GM19372 (cell line): ENCODE results near the gene CFAP54.
"Not testable (repeated sequence)": the region's sequence is repeated elsewhere in the genome, so short reads cannot be mapped to it uniquely, and the experiment has no call there.

Experiments
- ATAC-seq: cut with Tn5 transposase; IDR thresholded peaks from one replicate; pipeline ENCODE4 v1.9.1; 2021; ENCODE audit warnings: mild to moderate bottlenecking, low read depth, moderate library complexity; ENCODE audit not compliant: unreplicated experiment

CFAP54 gene

DNA sequence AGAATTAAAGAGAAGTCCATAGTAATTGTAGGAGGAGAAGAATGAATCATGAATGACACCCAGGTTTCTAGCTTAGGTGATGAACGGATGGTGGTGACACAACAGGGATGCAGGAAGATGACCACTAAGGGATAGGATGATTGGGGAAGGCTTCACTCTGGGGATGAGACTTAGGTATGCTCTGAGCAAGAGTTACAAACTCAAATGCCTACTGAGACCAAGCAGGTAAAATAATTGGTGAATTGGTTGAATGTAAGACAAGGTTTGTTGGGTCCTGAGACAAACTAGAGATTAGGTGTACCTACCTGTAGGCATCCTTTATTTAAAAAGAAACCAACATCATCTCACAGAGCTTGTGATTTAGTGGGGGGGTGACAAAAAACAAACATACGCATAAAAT, 116.3 kb downstream of the CFAP54 start:
- ATAC-seq: no peak

DNA sequence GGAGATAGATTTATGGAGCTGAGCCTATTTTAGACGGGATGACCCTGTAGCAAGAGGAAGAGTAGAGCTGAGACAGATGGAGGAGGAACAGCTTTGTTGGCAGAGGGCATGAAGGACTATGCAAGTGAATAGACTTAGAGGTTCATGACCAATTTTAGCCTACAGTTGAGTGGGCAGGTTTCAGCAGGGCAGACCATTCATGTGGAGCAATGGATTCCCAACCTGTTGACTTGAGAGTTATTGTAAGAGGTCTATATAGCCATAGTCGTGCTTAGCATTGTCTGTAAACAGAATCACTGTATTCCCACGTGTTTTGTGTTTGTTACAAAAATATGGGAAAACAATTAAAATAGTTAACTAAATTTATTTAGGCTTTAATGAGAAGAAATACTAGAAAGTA, 116.8 kb downstream of the CFAP54 start:
- no peak for ATAC-seq

DNA sequence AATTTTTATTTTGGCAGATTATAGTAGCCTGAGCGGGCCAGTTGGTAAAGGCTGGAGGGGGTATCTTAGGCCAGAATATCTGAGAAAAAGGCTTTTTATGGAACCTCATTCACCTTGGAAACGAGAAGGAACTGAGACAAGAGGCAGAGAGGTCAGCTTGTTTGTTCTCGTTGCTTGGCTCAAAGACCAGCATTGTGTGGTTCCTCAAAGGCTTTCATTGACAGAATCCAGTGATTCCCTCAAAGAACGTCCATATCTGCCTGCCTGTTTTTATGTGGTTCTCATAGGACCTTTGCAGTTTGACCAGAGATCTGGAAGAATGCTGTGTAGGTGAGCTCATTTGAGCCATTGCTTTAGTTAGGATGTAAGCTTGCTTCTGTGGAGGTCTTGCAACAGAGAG, 117.3 kb downstream of the CFAP54 start:
- ATAC-seq: no peak

DNA sequence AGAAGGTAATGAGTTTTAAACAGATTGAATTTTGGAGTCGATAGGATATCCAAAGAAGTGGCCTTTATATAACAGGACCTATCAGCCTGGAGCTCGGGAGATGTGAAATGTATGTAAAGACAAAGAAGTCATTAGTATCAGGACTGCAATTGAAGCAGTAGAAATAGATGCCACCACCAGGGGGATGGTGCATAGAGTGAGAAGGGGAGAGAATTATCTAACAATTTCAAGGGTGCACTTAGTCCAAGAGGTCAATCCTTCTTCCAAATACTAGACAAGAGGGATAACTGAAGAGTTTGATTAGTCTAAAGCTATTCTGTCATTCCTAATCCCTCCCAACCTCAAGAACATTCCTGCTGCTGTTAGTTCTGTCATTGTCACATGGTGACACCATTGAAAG, 127.8 kb downstream of the CFAP54 start:
- no peak for ATAC-seq

DNA sequence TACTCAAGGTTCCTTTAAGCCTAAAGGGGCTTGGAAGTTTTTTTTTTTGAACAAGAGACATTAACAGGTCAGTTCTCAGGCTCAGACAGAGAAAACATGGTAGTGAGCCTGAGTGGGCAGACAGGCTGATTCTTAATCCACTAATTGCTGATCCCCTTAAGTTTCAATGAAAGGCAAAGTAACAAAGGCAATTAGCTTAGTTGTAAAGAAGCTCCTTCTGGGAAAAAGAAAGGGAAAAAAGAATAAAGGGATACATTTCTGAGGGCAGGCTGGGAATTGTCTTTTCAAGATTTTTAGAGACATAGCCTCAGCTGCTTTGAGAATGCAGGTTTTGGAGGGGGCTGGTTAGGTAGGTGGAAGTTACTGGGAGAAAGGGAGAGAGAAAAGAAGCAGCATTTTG, 133.8 kb downstream of the CFAP54 start:
- ATAC-seq: no peak

DNA sequence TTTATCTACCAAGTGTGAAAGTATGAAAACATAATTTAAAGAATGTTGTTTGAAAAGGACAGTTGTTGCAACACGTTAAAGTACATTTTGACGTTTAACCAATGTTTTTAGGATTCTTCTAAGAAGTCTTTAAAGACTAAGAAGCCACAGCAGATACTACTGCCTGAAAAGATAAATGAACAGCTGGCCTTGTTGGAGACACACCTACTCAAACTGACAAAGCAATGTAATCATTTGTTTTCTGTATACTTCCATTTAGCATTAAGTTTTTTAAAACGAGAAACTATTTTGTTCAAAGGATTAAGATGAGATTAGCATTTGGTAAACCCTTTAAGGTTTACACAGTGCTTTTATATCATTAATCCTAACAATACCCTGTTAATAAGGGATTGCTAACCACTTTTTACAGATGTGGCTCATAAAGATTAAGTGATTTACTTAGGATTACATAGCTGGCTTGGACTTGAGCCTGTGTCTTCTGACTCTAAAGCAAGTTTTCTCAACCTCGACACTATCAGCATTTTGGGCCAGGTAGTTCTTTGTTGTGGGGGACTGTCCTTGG, 134.4 kb downstream of the CFAP54 start:
- ATAC-seq: no peak

DNA sequence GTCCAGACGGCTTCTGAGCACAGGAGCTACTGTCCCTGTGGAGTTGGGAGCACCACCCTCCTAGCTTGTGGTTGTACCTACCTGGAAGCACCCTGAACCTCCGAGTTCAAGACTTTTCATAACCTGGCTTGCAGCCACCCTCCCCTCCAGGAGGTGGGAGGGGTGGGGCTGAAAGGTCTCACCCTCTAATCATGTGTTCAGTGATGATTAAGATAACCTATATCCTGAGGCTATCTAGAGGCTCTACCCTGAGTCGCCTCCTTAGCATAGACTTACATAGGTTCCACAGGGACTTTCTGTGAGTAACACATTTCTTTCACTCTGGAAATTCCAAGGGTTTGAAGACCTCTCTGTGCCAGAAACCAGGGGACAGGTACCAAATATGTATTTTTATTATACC, 146.5 kb downstream of the CFAP54 start:
- no peak for ATAC-seq

DNA sequence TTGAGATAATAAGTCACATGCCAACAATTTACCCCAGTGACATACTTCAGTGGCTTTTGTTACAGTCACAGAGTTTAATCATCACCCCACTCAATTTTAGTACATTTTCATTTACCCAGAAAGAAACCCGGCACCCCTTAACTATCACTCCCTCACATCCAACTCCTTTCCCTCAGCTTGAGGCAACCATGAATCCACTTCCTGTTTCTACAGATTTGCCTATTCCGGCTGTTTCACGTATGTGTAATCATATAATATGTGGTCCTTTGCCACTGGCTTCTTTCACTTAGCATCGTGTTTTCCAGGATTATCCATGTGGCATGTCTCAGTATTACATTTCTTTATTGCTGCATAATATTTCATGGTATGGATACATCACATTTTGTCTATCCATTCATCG, 147.5 kb downstream of the CFAP54 start:
- no peak for ATAC-seq

DNA sequence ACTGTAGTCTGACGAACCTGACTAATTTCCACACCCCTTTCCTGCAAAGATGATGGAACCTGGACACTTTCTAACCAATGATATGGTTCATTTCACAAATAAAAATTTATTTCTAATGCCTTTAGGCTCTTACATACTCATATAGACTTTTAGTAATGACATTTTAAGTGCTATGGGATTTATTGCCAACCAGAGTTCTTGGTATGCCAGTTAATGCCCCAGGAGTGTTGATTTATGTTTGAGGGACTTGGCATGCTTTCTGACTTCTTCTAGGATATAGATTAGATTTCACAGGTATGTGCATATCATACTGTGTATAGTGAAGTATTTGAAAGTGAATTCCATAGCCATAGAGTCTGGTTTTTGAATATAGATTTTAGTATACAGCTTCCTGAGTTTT, 159.5 kb downstream of the CFAP54 start:
- ATAC-seq: no peak

DNA sequence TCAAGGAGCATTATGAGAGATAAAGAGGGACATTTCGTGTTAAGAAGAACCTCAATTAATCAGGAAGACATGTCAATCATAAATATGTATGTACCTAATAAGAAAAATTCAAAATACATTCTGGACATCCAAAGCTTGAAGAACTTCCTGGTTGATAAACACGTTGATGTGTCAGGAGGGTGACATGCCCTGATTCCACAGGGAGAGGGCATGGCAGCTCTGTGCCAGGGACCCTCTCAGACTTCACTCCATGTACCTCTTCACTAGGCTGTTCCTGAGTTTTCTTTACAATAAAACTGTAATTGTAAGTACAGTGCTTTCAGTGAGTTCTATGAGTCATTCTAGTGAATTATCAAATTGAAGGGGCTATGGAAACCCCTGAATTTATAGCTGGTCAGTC, 163.5 kb downstream of the CFAP54 start:
- no peak for ATAC-seq

DNA sequence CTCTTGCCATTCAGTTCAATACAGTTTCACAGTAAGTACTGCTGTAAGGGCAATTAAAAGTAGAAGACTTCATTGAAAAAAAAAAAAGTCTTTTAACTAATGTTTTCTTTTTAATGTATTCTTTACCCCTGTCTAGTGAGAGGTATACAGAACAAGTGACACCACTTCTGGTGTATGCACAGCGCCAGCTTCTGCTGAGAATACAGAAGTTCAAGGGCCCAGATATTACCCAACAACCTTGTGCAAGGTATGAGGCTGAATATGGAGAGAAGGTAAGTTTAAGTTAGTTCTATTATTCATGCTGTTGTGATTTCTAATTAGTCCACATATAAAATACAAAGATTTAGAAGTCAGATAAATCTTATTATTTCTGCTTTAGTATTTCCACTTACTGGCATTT, 168.7 kb downstream of the CFAP54 start:
- ATAC-seq: no peak

DNA sequence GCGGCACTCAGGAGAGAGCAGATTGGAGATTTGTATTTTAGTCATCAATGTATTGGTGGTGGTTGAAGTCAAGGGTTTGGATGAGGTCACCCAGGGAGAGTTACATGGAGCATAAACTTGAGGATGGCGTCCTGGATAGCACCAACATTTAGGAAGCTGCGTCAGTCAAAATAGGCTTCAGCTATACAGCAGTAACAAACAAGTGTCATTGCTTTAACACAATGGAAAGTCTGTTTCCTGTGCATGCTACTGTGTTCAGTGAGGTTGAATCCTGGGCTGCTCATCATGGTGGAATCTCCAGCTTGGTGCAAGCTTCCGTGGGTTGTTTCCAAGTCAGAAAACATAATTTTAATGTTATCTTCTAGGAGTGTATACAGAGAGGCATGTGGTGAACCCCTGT, 180.4 kb downstream of the CFAP54 start:
- no peak for ATAC-seq

DNA sequence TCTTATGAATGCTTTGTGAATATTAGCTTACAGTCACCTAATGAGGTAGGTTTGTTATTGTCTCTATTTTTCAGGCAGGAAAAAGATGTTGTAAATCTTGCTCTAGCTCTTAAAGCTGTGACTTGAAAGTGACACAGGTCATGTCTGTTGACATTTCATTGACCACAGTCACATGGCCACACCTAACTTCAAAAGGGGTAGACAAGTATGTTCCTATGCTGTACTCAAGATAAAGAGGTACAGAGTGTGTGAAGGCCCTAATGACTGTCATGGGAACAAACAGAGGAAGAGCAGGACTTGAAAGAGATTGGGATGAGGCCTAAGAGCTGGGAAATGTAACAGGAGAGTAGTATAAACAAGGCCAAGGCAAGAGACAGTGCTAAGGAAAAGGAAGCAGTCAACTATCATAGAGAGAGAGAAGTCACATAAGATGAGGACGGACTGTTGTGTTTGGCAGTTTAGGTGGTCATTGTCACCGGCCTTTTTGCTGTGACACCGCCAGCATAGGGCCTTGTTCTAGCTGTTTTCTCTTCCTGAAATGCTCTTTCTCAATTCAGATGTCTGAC, 181.0 kb downstream of the CFAP54 start:
- no peak for ATAC-seq

DNA sequence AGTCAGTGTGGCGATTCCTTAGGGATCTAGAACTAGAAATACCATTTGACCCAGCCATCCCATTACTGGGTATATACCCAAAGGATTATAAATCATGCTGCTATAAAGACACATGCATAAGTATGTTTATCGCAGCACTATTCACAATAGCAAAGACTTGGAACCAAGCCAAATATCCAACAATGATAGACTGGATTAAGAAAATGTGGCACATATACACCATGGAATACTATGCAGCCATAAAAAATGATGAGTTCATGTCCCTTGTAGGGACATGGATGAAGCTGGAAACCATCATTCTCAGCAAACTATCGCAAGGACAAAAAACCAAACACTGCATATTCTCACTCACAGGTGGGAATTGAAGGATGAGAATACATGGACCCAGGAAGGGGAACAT, 186.1 kb downstream of the CFAP54 start:
- not testable (repeated sequence) for ATAC-seq

DNA sequence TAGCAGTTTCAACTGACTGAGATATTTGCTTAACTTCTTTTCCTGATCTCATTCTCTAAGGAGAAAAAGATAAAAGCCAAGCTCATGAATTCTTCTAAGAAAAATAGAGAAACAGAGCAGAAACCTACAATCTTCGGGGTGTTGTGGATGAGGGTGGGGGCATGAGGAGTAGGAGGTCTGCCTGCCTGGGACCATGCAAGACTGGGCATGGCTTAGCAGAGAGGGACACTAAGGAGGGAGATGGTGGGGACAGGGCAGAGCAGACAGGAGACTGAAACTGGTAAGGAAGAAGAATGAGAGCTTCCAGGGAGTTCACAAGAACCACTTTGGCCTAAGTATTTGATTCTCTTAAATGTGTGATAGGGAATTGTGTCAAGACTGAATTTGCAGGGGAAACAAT, 188.0 kb downstream of the CFAP54 start:
- ATAC-seq: no peak

DNA sequence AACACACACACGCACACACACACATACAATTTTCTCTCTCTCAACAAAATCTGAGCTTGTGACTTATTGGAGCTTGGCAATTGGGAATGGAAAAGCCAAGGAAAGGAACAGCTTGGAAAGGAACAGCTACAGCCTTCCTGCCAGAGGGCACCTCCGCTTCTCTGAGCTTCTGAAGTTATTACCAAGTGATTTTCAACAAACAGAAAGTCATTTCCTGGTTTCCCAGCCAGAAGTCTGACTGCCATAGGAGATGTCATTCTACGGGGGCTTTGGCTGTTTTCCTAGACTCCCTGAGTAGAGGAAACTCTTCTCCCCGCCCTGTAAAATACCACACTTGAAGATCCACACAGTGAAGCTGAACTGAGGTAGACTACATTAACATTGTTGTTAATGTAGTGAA, 198.3 kb downstream of the CFAP54 start:
- ATAC-seq: no peak

DNA sequence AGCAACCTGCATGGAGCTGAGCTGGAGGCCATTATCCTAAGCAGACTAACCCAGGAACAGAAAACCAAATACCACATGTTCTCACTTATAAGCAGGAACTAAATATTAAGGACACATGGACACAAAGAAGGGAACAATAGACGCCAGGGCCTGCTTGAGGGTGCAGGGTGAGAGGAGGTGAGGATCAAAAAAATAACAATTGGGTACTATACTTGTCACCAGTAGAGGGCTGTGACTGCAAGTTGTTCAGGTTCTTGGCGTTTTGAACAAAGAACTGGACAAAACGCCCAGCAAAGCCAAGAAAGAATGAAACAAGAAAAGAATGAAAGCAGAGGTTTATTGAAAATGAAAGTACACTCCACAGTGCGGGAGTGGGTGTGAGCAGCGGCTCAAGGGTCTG, 209.1 kb downstream of the CFAP54 start:
- no peak for ATAC-seq

DNA sequence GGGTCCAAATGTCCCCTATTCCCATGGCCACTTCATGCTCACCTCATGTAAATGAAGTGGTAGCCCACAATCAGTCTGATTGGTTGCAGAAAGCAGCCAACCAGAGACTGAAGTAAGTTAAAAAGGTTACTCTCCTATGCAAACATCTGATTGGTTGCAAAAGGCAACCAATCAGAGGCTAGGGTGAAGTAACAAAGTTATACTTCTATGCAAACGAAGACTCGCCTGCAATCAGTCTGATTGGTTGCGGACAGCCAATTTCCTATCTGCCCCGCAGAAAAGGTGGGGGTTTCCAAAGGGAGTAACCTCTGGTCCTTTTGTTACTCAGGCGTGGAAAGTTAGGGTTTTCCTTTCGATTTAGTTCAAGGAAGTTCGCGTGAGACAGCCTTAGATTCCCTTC, 209.6 kb downstream of the CFAP54 start:
- ATAC-seq: no peak

DNA sequence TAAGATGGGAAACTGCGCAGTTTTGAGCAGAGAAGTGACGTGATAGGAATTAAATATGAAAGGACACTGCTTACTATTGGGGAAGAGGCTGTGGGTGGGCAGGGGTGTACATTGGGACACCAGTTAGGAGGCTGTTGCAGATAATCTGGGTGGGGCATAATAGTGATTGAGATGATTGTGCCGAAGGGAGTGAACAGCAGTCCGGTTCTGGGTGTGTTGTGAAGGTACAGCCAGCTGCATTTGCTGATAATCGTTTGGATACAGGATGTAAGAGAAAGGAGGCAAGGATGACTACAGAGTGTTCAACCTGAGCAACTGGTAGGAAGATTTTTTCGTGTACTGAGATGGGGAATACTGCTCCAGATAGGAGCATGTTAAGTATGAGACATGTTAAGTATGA, 212.5 kb downstream of the CFAP54 start:
- no peak for ATAC-seq

DNA sequence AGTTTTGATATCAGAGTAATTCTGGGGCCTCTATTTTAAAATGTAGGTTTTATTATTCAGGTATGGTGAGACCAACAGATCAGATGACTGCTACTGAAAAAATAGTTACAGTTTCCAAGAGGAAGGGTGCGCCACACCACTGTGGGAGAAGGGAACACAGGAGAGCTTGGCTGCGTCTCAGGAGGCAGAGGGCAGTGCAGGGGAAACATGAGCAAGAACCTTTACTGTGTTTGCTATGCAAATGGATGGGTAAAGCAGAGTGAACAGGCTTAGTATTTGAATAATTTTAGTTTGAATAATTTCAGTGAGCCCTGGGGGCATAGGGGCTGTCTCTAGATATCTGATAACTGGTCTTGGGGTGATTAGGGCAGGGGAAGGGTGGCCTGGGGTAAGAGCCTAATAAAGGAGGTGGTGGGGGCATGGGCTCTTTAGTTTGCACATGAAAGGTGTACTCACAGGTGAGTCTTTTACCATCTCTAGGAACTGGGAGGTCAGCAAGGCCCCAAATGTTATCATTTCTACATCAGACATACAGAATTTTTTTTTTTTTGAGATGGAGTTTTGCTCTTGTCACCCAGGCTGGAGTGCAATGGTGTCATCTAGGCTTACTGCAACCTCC, 220.9 kb downstream of the CFAP54 start:
- no peak for ATAC-seq

DNA sequence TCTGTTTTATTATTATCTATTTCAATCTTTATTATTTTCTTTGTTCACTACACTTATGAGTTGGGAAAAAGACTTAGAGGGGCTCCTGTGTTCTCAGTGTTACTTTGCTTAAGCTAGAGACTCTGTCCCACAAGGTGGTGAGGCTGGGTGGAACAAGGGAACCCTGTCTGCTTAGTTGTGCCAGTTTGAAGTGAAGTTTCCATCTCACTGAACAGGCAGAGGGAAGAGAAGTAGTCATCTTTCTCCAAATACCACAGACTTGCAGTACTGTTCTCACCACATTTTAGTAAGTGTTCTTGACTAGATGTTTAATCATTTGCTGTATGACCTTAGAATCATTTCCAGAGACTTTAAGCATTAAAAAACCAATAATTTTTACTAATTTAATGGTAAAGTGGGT, 222.0 kb downstream of the CFAP54 start:
- ATAC-seq: no peak

DNA sequence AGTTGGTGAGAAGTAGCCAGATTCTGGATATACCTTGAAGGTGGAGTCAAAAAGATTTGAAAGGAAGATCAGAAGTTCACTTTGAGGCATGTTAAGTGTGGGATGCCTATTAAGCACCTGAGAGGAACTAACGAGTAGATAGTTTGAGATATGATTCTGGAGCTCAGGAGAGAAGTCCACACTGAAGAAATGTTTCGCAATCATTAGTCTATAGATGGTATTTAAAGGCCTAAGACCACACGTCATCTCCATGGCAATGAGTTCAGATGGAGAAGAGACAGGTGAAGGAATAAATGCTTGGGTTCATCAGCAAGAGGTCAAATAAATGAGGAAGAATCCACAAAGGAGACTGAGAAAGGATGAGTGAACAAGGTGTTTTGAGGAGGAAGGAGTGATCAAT, 224.8 kb downstream of the CFAP54 start:
- no peak for ATAC-seq
